Renal pelvis (tissue), 4 donors: ENCODE data around the gene CETN3. TPM values are rescaled to one million over a fixed set of nuclear protein-coding genes. Genes with fewer than 3 reads are reported as not detected.
"Not testable (repeated sequence)": the region's sequence is repeated elsewhere in the genome, so short reads cannot be mapped to it uniquely, and the experiment has no call there.

Source experiments
- DNase-seq: peaks from one replicate; pipeline ENCODE4 v3.0.0-alpha.2; 2013
- polyA plus RNA-seq, 3 donors: library from polyadenylated mRNA; unstranded; fragments of 120-200 nt; gene quantifications; one replicate each; pipeline ENCODE4 v1.2.1, GENCODE V29; 2013; ENCODE audit not compliant: insufficient read length in 3 of 3

The CETN3 gene
- polyA plus RNA-seq, 3 donors: 65.8 to 70.9 (median 69.0) TPM

DNA sequence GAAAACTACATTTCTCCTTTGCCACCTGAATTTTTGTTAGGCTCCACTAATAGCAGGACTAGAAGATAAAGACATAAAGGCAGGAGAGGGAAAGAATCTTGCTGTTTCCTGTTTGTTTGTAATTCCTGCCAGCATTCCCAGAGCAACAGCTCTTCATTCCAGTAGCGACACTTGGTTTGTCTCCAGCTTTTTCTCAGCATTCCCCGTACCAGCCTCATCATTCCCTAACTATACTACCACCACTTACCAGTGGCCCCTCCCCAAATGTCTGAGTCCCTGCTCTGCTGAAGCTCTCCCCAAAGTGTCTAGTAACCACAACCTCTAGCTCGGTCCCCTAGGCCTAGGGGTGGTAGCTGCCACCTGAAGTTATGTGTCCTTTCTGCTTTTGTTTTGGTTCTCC lies 18.6 kb downstream of the CETN3 start:
- no peak for DNase-seq

DNA sequence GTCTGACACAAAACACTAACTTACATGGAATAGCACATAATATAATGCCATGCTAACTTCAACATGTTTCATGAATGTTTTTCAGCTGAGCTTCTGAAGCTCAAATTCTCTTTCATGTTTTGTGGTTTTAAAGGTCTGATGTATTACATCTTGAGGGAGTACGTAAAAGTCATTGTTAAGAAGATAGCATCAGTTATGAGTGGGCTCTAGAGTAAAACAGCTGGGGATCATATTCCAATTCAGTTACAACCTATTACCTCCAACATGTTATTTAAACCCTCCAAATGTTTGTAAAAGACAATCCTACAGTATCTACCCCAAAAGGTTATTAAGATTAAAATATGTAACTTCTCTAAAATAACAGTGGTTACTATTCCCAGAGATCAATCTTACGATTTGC lies 19.2 kb downstream of the CETN3 start:
- no peak for DNase-seq

DNA sequence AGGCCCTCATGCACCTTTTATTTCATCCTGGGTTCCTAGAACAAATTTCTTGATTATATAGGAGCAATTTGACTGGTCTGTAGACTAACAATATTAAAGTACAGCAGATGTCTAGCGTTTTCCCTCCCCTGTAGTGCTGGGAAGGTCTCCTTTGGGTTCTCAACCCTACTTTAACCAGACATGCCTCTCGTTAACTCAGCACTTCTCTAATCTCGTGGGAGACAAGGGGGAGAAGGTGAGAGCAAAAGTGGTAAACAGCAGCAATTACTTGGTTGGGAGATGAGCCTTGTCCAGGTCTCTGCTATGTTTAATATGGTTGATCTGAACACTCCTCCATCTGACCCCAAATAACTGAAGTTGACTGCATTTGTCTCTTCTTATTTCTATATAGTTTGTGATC lies 22.0 kb downstream of the CETN3 start:
- no peak for DNase-seq

DNA sequence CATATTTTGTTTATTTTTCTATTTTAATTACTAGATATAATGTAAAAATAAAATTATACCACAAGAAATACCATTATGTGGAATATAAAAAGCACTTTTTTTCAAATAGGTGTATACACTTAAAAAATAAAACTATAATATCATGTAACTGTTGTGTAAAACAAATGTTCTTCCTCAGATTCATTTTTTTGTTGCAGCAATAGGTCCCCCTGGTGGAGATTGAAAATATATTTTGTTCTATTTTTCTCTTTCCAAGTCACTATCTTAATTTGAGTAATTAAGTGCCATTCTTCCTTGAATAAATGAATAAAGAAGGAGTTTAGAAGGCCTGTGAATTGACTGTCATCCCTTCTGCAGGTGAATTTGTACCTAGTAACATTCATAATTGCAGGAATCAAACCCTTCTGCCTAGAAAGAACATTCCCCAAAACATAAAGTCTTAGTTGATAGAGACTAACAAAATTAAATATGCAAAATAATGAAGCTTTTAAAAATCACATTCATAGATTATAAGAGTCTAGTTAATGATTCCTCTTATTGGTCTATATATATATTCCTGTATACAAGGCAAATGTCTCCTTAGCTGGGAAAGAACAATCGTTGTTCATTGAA lies 23.4 kb downstream of the CETN3 start:
- no peak for DNase-seq

DNA sequence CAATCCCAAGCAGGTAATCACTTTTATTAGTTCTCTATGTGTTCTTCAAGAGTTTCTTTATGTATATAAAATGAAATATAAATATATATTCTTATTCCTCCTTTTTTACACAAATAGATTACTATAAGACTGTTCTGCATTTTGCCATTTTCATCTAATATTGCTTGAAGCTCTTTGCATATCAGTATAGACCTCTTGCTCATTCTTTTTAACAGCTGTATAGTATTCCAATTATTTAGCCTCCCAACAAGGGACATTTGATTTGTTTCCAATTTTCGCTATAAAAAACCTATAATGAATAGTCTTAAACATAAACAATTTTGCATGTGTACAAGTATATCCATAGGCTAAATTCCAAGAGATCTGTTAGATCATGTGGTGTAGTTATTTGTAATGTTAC lies 25.2 kb downstream of the CETN3 start:
- no peak for DNase-seq

DNA sequence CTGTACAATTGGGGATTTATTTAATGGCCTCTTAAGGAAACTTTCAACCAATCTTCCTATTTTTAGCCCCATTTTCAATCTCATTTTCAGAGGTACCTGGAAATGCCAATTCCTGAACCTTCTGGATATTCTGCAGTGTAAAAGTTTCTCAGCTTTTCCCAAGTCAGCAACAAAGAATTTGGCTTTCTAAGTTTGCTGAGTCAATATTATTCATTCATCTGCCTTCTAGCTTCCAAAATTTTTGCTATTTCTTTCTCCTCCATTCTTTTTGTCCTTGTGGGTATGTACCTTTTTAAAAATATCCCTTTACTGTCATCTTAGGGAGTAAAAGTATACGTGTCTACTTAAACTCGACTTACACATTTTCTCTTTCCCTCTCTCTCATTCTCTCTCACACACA lies 25.7 kb downstream of the CETN3 start:
- no peak for DNase-seq

DNA sequence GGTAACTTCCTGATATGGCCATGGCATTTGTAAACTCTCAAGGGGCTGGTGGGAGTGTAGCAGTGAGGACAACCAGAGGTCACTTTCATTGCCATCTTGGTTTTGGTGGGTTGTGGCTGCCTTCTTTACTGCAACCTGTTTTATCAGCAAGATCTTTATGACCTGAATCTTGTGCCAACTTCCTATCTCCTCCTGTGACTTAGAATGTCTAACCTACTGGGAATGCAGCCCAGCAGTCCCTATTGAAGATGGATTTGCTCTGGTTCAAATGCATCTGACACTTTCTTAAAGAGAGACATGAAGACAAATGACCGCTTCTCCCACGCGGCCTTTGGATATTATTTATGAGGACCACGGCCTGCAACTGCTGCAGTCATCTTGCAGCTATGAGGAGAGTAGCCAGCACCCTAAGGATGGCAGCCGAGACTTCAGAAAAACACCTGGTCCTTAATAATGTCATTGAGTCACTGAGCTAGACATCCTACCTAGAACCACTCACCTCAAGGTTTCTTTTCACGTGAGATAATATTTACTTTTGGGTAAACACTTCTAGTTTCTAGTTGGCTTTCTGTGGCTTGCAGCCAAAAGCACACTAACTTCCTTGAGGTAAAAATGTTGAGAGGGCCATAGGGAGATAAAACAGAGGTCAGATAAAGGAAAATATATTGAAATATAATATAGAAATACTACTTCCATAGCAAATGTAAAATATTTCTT lies 28.2 kb downstream of the CETN3 start:
- no peak for DNase-seq

DNA sequence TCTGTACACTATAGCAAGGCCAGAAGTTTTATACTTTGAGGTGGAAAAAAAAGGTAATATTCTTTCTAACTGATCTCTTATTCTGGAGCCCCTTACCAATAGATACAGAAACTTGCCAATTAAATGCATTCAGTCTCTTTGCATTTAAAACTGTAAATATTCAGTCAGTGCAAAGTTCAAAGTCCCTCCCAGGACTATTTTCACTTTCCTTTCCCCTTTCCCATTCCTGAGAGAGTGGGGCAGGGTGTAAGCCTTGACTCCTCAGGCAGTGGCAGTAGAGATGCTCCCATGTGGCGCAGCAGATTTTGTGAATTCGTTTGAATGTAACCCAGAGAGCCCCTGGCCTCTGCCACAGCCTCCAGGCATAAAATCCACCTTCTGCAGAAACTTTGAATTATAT lies 29.9 kb downstream of the CETN3 start:
- no peak for DNase-seq

DNA sequence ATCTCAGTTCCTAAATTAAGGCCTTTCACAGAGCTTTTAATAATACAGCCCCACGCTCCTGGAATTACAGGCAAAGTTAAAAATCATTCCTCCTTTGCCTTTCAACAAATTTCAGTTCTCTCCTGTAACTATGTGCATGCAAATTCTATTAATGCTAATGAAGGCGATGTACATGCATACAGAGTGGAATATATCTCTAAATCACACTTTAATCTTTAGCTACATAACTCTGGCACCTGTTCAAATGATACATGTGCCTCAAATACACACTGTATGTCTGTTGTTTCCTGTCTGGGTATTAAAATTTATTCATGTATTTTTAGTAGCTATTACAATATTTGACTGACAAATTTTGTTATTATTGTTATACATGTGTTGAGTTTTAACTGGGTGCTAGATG lies 30.8 kb downstream of the CETN3 start:
- no peak for DNase-seq

DNA sequence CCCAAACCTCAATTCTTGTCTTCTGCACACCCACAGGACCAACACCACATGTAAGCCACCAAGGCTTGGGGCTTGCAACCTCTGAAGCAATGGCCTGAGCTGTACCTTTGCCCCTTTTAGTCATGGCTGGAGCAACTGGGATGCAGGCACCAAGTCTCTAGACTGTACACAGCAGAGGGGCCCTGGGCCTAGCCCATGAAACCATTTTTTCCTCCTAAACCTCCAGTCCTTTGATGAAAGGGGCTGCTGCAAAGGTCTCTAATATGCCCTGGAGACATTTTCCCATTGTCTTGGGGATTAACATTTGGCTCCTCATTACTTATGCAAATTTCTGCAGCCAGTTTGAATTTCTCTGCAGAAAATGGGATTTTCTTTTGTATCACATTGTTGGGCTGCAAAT lies 38.3 kb downstream of the CETN3 start:
- DNase-seq: not testable (repeated sequence)

DNA sequence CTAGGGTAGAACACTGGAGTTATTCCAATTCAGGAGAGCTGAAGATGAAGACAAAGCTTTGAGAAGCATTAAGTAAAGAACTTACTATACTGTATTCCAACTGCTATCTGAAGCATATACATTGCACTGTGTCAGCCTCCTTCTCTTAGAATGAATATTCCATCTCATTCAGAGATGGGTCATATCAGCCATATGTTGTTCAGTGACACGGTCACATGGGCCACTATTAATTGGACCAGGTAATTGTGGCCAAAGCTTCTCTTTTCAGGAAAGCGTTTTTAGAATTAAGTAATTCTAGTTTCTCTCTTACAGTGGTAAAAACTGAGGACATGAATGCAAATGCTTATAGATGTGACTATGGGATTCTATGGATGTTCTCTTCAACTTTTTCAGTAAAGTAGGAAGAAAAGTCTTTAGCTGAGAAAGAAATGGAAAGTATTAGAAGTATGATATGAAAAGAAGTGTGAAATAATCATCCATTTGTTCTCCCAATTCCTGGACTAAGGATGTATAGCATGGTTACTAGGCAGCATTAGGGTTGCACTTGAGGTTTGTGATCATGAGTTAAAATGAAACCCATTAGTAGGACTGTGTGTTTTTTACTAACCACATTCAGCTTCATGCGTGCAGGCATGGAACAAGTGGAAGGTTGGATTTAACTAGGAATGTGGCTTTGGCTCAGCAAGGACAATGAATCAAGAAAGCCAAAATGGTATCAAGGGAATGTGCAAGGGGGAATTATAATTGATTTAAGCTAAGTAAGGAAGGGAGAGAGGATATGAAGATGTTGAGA lies 40.9 kb downstream of the CETN3 start:
- no peak for DNase-seq

DNA sequence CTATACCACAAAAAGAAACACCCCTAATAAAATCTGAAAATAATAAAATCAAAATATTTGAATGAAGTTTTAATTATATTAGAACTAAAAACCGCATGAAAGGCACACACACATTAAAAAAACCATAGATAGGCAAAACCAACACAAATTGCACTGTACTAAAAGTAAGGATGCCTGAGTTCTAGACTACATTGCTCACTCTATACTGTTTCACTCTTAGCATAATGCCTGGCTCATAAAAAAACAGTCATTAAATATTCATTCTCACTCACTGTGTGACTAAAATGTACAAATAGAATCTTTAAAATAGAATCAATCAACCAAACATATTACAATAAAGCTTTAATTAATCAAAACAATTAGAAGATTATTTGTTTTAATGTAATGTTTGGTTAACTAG lies 41.7 kb downstream of the CETN3 start:
- DNase-seq: no peak

DNA sequence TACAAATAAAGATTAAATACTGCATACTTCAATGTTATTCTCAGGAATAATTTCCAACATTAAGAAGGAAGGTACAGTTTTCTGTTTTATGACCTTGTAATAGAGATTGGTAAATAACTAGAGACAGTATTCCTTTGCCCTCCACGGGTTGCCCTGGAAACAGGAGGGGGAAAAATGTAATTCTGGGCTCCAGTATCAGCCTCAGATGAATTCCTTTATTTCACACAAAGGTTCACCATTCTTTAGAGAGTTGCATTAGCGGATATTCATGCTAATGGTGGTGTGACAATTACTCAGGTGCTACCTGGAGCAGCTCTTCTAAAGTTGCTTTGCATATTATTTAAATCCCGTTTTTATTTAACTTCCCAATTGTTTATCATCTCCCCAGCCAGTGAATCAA lies 42.6 kb downstream of the CETN3 start:
- no peak for DNase-seq

DNA sequence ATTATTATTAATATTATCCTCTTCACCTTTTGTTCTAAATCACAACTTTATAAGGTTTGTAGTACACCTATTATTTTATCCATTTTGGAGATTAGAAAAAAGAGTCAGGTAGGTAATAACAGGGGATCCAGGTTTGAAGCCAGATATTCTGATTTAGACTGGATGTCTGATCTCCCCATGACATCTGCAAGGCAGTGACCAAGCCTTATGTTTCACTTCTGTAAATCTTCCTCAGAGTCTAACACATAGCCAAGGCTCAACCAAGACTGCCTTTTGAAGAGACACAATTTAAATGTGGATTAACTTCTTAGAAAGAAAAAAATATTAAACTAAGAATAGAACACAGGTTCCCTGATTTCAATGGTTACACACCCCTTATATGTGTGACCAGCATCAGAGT lies 44.2 kb downstream of the CETN3 start:
- DNase-seq: no peak

DNA sequence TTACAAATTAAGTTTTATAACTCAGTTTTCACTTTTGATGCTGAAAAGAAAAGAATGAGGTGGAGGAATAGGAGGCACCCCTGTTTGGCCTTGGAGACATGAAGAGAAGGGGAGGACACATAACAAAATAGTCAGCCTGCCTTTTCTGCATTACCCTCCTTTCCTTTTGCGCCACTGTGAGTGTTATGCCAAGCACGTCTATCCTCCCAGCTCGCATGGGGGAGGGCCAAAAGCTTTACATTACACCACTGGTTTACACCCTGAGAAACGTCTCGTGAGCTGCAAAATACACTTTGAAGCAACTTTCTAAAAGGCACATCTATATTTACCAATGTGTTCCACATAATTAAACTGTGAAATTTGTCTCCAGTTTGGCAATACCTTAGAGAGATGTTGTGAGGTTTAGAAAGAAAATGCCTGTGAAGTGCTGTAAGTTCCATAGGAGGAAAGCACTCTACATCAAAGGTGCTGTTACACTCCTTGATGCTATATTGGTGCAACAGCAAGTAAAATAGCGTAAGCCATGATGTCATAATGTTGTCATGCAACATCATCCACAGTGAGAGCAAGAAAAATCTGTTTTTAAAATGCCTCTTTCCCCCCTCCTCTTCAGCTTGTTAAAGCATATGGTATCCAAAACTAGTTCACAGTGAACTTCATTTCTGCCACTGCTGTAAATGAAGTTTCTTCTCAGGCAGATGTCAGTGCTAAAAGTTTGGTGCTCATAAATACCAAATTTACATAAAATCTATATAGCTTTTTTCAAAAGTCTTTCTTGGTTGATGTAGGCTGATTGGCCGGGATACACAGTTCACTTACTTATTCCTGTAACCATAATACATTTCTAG lies 50.3 kb downstream of the CETN3 start:
- no peak for DNase-seq

DNA sequence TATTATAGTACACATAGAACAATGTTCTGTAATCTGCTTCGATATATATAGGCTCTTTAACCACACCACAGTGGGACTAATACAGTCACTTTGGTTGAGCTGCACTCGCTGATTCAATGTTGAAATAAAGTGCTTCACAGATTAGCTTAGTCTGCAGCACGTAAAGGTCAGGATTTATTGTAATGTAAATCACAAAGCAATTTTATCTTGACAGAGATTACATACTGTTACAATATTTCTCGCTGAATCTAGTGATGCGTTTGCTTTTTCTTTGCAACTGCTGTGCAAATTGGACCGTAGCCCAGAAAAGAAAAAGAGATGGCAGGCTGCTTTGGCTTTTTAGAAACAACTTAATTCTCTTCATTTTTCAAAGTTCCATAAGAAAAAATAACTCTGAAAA lies 52.9 kb downstream of the CETN3 start:
- DNase-seq: peak; percentile 28

DNA sequence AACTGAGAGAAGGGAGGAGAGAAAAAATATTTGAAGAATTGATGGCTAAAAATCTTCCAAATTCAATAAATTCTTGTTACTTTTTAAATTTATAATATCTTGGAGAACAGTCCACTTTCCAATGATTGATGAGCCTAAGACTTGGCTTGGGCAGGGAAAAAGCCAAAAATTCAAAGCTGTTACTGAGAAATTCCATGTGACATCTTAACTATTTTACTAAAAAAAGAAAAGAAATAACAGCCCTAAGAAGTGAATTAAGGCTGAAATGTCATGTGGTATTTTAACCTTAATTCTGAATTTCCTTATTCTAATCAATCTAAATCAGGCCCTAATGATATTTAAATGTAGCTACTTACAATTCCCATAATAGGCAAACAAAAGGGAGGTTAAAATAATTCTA lies 53.4 kb downstream of the CETN3 start:
- DNase-seq: no peak

DNA sequence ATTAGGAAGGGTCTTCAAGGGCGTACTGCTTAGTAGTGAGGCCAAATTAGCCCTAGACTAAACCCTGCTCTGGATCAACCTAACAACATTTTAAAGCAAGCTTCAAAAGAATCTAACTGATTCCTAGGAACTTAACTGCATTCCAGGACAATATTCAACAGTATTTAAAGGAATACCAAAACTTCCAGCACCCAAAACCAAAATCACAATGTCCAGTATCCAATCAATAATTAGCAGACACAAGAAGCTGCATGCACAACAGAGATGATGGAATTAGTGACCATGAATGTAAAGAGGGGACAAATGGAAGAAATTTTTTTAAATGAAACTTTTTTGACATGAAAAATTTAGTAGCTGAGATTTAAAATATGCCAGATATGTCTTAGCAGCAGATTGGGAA lies 53.9 kb downstream of the CETN3 start:
- DNase-seq: no peak

DNA sequence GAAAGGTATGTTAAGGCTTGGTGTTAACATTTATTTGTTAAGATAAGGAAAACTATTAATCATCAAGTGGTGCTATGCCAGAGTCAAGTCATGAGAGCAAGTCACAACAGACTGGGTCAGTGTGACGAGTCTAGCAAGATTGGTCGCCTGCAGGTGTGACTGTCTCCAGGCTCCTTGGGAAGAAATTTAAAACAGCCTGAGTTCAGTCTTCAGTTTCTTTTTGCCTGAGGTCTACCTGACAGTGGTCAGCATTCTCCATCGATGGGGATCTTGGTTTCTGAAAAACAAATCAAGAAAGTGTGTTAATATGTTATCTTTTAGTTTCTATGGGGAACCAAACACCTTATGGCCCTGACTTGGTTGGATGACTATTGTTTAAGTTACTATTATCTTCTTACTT lies 56.3 kb downstream of the CETN3 start:
- no peak for DNase-seq

DNA sequence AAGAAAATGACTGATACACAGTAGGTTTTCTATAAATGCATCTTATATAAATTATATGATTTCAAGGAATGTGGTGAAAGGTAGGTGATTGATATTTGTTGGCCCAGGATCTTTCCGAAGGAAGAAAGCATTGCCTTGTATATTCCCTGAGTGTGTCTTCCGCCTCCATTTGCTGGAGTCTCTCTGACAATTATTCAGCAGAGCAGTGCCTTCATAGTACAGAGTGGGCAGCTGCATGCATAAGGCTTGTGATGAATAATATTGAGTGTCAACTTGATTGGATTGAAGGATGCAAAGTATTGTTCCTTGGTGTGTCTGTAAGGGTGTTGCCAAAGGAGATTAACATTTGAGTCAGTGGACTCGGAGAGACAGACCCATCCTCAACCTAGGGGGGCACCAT lies 58.5 kb downstream of the CETN3 start:
- DNase-seq: no peak

DNA sequence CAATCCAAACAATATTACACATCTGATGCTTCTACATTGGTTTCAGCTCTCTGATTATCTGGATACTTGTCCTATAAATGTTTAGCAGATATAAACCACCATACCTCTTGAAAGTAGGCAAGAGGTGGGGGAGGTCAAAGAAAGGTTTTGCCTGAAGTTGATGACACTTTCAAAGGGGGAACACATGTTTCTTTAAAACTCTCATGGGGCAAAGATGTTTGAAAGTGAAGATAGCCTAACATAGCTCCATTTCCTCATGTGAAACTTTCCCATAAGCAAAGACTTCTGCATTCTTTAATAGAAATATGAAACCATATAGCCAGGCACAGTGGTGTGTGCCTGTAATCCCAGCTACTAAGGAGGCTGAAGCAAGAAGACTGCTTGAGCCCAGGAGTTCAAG lies 62.1 kb downstream of the CETN3 start:
- no peak for DNase-seq

DNA sequence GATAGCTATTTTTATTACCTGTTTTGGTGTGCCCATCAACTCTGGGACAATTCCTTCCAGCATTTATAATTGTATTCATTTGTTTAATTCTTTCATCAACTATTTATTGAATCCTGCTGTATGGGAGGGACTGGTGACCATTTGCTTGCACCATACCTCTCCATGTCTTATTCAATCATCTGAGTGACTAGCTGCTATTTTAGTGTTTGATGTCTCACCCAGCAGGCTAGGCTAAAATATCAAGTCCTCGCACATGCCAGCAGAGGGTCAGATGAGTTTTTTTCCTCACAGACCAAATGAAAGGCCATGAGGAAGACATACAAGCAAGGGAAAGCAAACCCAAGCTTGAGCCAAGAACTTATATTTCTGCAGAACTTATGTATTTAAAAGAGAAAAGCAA lies 63.9 kb downstream of the CETN3 start:
- no peak for DNase-seq
